Lung (tissue), 12 donors: ENCODE measurements around the gene TMEM176B. TPM values are rescaled to one million over a fixed set of nuclear protein-coding genes. Genes with fewer than 3 reads are reported as not detected.

Experiments used
- ATAC-seq: fragments of 200-7000 bp; cut with Tn5 transposase; one replicate; pipeline ENCODE4 v1.9.1; 2020; ENCODE audit warnings: moderate number of reproducible peaks; ENCODE audit not compliant: insufficient read depth, low FRiP score
- DNase-seq, 3 donors: peaks; one replicate each; pipeline ENCODE4 v3.0.0-alpha.2; 2013 to 2017
- H3K27ac ChIP-seq, 2 donors: one replicate each; pipeline ENCODE4 v1.5.1; 2013; ENCODE audit warnings: mild to moderate bottlenecking in 2 of 2, moderate library complexity in 2 of 2, control low read depth in 1 of 2, inconsistent platforms in 1 of 2, low read depth in 1 of 2, low read length in 1 of 2
- H3K27me3 ChIP-seq, 3 donors: one replicate each; pipeline ENCODE4 v1.5.1; 2013; ENCODE audit warnings: low read length in 2 of 3; ENCODE audit not compliant: control insufficient read depth in 3 of 3, insufficient read depth in 3 of 3
- H3K36me3 ChIP-seq, 4 donors: one replicate each; pipeline ENCODE4 v1.5.1; 2013; ENCODE audit warnings: low read length in 4 of 4, mild to moderate bottlenecking in 1 of 4, moderate library complexity in 1 of 4; ENCODE audit not compliant: control insufficient read depth in 4 of 4, insufficient read depth in 4 of 4
- H3K4me1 ChIP-seq, 5 donors: one replicate each; pipeline ENCODE4 v1.5.1; 2013; ENCODE audit warnings: low read length in 5 of 5, mild to moderate bottlenecking in 2 of 5, moderate library complexity in 1 of 5; ENCODE audit not compliant: control insufficient read depth in 5 of 5, insufficient read depth in 5 of 5
- H3K4me3 ChIP-seq: one replicate; pipeline ENCODE4 v1.5.1; 2013; ENCODE audit warnings: mild to moderate bottlenecking, control low read depth, moderate library complexity
- H3K9ac ChIP-seq, 2 donors: one replicate each; pipeline ENCODE4 v1.5.1; 2013; ENCODE audit warnings: low read length in 2 of 2, control low read depth in 1 of 2; ENCODE audit not compliant: insufficient read depth in 1 of 2
- H3K9me3 ChIP-seq, 4 donors: one replicate each; pipeline ENCODE4 v1.5.1; 2013; ENCODE audit warnings: low read length in 3 of 4, mild to moderate bottlenecking in 1 of 4, moderate library complexity in 1 of 4; ENCODE audit not compliant: control insufficient read depth in 4 of 4, insufficient read depth in 3 of 4
- CTCF ChIP-seq: IDR thresholded peaks from 2 replicates; pipeline ENCODE4 v1.5.1; 2012; ENCODE audit warnings: mild to moderate bottlenecking; ENCODE audit errors: control extremely low read depth, extremely low read depth
- WGBS, 2 donors: extraction: QIAGEN DNeasy Blood & Tissue Kit; methylation state at CpG; one replicate each; pipeline ENCODE4 v1.1.7; 2013; 5-methylcytosine and 5-hydroxymethylcytosine counted together
- polyA plus RNA-seq, 2 donors: library from polyadenylated mRNA; stranded (reverse); fragments of 200-250 nt; gene quantifications; one replicate each; pipeline ENCODE4 v1.2.1, GENCODE V29; 2013
- total RNA-seq, 2 donors: library from RNA; depleted of rRNA in 1 of 2; stranded (reverse); fragments of >200 nt in 1 of 2; gene quantifications; one replicate each; pipeline ENCODE4 v1.2.1, GENCODE V29; 2014 to 2021
- donor health status: control.
- donor health status: control.
- donor health status: Bipolar disorder and iron deficiency.
- donor health status: healthy.
- donor health status: DM: yes; HTN: yes; CAD: no.

Gene TMEM176B
- total and polyA plus RNA-seq, 4 donors, result 14.6 to 54.8 (median 38.2) TPM

- no peaks in the 10 kb centered on the region for H3K36me3 ChIP-seq
- ATAC-seq (no peak), DNase-seq (no peak)
- H3K4me3 ChIP-seq, result no peak overlapping the region
- H3K9me3 ChIP-seq, result peaks cover 0 to 6% (median 0%) of the 10 kb centered on the region in 4 donors
- WGBS, 2 donors, result 68 to 77% methylated on average over 3 of the region's 3 CpGs
- no peak overlapping the region for H3K27ac ChIP-seq
- H3K9ac ChIP-seq, result no peak overlapping the region
- no peak for TF ChIP-seq CTCF
- peaks cover 0 to 11% (median 5%) of the 10 kb centered on the region in 5 donors for H3K4me1 ChIP-seq
- H3K27me3 ChIP-seq, result peaks cover 0 to 43% (median 31%) of the 10 kb centered on the region in 3 donors
Observed at GRCh38 chr7:150799156-150799555, 1.0 kb downstream of the TMEM176B start.

- WGBS, 2 donors, result 81 to 84% methylated on average over 4 of the region's 4 CpGs
- peaks cover 0 to 38% (median 31%) of the 10 kb centered on the region in 3 donors for H3K27me3 ChIP-seq
Observed at GRCh38 chr7:150797661-150798060, 2.5 kb downstream of the TMEM176B start.

DNA sequence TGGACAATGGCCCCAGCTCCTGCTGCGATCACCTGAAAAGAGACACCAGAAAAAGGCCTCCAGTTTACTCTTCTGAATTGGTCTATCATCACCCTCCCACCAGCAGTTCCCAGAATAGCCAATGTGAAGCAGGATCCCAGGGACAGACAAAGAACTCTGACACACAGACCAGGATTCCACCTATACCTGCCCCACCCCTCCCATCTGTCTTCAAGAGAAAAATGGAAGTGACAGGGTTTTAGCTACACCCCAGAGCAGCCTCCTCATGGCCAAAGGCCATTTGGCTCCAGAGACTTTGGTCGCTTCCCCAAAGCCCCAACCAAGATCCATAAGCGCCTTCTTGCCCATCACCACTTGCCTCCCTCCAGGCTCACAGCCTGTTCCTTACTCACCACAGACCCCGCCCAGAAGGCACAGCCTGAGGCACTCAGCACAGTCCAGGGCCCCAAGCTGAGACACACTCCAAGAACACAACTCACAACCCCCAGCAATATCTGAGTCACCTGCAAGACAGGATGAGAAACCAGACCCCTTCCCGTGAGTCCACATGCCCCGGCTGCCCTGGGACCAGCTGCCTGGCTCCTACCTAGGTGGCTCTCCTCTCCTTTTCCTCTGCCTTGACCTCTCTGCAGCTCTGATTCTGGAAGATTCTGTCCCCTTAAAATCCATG, 6.5 kb downstream of the TMEM176B start:
- H3K27ac ChIP-seq, result no peak overlapping the region
- TF ChIP-seq CTCF, result no peak
- WGBS, 2 donors, result 90 to 94% methylated on average over 6 of the region's 6 CpGs

More at GRCh38 chr7:150797661-150798060, 2.5 kb downstream of the TMEM176B start:
- H3K4me1 ChIP-seq, result peaks cover 0 to 11% (median 5%) of the 10 kb centered on the region in 5 donors
- peaks cover 0 to 5% (median 0%) of the 10 kb centered on the region in 4 donors for H3K9me3 ChIP-seq
- TF ChIP-seq CTCF, result no peak
- no peak overlapping the region for H3K4me3 ChIP-seq
- DNase-seq (no peak), ATAC-seq (no peak)
- no peak overlapping the region for H3K9ac ChIP-seq
- H3K27ac ChIP-seq, result no peak overlapping the region
- peaks cover 0 to 1% (median 0%) of the 10 kb centered on the region in 4 donors for H3K36me3 ChIP-seq

More for the DNA sequence above, 6.5 kb downstream of the TMEM176B start:
- Histone ChIP-seq H3K27me3 (peaks cover 0 to 9% (median 7%) of the 10 kb centered on the region in 3 donors), H3K9me3 (peaks cover 0 to 2% (median 0%) of the 10 kb centered on the region in 4 donors), H3K9ac (no peak overlapping the region), H3K4me3 (no peak overlapping the region), H3K4me1 (peaks cover 0 to 11% (median 2%) of the 10 kb centered on the region in 5 donors), H3K36me3 (peaks cover 0 to 1% (median 0%) of the 10 kb centered on the region in 4 donors)
- ATAC-seq (no peak), DNase-seq (no peak)
